ENCODE results near the gene EIF4E3.

Gene EIF4E3

DNA sequence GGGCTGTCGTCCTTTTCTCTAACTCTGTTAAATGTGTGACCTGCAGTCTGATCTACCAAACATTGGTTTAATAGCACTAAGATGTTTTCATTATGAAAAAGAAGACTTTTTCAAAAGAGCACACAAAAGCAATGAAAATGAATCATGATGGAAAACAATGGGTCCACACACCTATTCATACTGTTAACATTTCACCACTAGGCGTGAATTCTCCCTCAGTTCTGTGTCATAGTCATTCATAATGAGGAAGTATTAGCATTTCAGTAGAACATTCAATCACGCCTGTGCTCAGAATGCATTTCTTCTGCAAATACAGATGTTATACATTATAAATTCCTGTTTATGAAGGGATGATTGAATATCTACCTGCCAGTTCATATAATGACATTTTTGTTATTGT, 35.9 kb downstream of the EIF4E3 start:
- DNase-seq, result no peak

DNA sequence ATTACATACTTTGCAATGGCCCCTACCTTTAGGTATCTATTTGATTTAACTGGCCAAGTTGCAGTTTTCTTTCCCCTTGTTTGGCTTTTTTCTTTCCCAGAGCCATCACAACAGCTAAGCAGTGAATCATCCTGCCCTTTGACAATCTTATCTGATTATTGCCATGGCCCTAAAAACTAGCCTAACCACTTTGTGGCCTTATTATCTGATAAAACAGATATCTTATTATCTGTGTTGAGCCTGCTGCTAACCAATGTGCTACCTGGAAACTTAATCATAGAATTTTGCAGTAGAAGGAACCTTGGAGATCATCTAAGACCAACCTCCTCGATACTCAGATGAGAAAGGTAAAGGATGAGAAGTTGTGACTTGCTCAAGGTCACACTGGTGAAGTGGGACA, 37.1 kb downstream of the EIF4E3 start:
- DNase-seq, result no peak

DNA sequence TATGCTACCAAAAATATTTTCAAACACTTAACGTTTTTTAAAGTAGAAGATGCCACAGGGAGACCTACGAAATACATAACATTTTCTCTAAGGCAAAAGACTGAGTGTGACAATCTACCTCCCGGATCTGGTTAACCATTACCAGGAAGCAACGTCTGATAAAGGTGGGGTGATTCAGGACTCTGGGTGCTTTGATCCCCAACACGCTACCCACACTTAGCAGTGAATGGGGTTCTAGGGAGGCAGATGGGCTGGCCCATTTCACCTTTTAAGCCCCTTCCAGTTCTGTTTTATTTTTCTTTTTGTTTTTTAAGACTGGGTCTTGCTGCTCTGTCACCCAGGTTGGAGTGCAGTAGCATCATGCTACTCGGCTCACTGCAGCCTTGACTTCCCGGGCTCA, 39.5 kb downstream of the EIF4E3 start:
- no peak for DNase-seq

DNA sequence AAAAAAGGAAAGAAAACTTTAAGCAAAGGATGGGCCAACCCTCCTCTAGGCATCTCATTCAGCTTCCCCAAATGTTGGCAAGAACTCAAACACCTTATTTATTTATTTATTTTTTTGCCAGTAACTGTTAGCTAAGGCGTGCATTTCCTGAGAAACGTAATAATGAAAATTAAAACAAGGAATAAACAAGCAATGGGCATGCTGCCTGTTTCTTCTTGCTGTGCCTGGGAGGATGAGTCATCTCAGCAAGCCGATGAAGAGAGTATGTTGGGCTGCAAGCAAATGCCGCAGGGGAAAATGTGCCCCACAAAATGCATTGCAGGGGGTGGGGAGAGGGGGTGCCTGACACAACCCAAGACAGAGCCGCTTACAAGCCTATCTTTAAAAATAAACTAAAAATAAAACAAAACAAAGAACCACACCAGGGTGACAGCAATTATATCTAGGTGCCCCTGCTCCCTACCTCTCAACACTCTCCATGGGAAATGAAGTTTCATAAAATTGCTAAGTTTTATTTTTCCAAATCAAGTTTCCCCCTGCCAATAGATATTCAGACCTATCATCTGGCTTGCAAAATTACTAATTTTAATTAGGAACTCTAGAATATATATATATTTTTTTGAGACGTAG, 40.3 kb downstream of the EIF4E3 start:
- DNase-seq, result peak; percentile 83

DNA sequence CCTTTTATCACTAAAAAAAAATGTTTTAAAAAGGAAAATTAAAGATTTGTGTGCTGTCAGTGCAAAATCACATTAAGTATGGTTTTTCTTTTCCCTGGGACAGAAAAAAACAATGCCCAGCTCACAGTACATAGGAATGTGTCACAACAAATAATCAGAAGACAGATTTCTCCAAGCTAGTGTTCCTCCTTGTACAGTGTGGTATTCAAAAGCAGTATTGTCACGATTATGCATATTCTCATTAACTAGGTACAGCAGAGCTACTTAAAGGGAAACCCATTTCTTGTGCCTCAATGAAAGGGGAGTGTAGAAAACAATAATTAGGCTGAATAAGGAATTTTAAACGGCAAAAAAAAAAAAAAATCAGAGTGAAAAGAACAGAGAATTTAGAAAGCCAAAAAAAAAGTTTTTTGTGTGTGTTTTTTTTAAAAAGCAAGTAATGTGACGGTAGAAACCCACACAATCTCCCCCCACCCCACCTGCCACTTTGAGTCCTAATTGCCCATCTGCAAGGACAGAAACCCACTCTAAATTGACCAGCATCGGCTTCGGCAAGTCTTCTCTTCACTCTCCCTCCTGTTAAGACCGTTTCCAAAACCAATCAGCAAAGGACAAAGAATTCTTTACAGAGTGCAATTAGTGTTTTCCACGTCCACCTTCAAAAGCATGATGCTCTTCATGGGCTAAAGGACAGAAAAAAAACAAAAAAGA, 41.0 kb downstream of the EIF4E3 start:
- no peak for DNase-seq

DNA sequence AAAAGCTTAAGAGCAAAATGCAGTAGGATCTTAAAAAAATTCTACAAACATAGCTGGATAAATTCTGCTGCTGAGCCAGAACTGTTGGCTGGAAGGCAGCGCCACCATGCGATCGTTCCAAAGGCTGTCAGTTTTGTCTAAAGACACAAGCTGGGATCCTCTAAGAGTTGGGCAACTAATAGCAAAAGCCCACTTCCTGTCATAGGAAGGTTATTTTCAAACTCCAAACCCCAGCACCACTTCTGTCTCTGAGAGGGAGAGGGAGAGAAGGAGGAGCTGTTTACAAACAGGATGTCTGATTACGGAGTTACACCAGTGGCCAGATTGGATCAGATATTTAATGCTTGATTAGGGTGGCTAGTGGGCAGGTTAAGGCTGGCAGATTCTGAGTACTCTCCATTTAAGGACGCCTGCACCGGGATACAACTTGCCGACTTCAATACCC, 44.0 kb downstream of the EIF4E3 start:
- peak; percentile 78 for DNase-seq

DNA sequence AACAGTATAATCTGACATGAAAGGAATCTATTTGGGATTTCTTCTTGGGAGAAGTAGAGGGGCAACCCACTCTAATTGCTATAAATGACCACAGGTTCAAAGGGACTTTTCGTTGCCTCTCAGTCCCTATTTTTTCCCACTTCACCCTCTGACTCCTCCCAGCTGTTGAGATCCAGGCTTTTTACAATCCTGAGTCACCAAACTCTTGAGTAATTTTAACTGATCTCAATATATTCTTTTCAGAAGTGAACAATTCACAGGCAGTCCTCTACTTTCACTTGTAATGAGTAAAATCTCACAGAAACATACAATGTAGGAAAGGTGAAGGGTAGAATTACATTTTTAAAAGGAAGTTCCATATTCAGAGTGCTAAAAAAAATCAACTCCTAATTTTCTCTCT, 44.6 kb downstream of the EIF4E3 start:
- peak; percentile 46 for DNase-seq

DNA sequence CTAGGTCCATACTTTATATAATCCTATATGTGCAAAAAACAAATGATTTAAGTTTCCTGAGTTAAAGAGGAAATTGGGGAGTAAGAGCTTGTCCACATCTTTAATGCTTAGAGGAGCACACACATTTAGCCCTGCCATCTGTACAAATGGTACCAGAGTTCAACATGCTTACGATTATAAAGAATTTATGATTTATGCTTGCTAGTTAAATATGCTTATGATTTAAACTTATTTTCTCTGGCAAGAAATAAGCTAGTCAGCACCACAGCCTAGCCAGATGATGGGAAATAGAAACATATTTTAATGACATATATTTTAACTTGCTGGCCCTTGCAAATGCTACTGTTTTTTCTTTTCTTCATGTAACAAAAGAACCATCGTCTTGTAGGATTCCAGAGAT, 48.3 kb downstream of the EIF4E3 start:
- DNase-seq, result peak; percentile 51

DNA sequence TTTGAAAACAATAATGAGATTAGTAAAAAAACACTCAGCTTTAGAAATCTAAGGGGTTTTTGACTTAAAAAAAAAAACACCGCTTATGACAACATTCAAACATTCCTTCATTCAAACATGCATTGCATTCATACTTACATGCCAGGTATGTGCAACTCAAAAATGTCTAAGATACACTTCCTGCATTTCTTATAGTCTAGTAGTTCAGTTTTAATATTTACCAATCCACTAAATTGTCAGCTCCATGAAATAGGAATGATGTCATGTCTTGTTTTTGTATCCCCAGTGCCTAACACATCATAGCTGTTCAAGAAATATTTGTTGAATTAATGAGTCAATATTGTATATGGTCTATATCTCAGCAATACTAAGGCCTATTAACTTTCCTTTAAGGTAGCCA, 51.7 kb downstream of the EIF4E3 start:
- DNase-seq, result peak; percentile 77

DNA sequence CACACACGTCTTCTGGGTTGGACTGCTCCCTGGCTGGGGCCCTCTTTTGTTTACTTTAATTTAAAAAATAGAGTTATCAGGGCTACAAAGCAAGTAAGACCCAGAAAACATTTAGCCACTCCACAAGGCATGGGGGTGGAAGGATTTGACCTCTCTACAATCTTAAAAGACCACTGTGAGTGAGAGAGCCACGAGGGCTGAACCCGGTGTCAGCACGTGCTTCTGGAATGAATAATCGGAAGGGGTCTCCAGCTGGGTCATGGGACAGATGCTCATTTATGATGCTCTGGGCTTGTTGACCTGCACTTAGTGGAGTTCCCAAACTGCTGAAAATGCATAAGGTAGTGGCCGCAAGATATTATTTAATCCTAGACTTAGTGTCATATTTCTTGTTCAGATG, 52.4 kb downstream of the EIF4E3 start:
- no peak for DNase-seq

DNA sequence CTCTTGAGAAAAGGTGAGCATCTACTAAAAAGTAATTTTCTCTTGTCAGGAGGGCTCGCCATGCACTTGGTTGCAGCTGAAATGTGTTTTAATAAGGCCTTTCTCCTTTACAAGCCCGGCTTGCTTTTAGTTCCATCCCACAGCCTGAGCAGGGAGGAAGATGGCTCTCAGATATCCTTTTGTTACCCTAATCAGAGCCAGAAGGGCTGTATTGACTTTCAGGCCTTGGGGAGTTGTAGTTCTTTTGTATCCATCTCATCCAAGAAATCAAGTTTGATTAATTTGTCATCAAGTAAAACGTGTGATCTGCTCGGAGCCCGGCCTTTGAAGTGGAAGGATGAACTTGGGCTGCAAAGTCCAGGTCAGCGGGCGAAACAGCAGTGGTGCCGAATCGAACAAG, 52.9 kb downstream of the EIF4E3 start:
- no peak for DNase-seq

DNA sequence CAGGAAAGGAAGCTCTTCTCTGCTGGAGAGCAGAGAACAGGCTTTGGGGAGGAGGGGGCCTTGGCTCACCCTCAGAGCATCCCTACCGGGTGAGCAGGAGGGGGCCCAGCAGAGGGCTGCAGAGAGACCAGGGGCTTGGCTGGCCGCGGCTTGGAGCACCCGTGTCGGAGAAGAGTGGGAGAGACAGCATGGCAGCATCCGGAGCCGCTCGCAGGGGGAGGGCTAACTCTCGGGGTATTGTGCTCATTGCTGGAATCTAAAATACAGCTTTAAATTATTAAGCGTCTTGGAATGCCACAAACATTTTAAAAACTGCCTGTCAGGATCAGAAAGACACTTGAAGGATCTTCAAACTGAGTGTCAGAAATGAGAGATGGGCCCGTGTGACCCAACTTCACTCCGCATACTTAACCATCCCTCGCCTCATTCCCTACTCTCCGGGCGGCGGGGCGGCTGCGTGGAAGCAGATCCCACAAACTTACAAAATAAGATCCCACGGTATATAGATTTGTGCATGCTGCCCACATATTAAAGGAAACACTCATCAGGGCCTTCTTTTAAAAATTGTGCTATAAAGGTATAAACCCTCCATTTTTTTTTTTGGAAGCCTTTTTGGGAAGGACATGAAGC, 53.9 kb downstream of the EIF4E3 start:
- DNase-seq, result peak; percentile 56

DNA sequence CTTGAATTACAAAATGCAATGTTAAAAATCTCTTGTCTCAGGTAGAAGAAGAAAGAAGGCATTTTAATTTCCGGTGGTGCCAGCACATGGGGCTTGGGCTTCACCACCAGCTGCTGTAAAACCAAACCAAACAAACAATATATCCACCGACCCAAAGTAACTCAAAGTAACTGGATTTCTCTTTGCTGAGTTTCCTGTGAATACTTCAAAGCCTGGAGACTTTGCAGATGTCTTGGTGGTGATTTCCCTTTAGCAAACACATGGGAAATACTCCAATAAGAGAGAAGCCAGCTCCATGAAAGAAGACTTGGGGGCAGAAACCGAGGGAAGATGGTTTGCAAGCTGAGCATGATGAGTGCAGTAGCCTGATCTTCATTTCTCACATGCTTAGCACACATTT, 62.6 kb downstream of the EIF4E3 start:
- DNase-seq, result no peak

DNA sequence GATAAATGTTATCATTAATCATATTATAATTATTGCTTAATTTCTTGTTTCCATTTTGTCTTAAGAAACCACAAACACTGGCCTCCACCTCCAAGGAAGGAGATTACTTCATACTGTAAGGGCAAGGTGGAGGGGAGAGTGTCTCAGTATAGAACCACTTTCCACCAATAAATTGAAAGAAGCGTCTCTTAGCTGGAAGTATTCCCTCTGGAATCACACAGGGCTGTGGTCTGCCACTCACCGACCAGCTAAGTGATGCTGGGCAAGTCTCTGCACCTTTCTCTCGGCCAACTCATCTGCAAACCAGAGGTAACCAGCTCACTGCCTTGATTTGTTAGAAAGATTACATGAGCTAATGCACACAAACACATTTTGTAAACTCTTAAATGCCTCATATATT, 63.1 kb downstream of the EIF4E3 start:
- no peak for DNase-seq

DNA sequence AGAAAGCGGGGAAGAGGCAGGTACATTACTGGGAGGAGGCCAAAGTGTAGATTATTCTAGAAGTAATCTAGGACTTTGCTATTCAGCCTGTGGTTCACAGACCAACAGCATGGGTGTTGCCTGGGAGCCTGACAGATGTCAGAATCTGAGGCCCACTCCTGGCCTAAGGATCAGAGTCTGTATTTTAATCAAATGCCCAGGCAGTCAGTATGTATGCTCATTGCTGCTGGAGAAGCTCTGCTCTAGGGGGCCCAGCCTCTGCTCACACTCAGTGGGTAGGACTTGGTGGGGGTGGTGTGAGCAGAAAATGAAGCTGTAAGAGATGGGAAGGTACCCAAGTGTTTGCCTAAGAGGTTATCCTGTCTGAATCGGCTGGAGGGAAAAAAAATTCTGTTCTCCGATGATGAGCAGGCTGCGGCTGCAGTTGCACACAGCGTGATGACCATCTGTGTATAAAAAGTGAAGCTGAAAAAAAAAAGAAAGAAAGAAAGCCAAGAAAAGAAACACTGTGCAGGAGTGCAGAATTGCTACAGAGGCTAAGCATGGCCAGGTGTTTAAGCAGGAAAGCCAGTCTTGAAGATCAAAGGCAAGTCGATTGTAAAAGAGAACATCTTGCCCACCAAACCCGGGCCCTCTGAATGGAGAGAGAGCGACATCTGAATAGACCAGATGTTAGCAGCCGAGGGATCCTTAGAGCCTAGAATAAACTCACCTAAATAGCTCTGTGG, 65.2 kb downstream of the EIF4E3 start:
- DNase-seq, result peak; percentile 71

DNA sequence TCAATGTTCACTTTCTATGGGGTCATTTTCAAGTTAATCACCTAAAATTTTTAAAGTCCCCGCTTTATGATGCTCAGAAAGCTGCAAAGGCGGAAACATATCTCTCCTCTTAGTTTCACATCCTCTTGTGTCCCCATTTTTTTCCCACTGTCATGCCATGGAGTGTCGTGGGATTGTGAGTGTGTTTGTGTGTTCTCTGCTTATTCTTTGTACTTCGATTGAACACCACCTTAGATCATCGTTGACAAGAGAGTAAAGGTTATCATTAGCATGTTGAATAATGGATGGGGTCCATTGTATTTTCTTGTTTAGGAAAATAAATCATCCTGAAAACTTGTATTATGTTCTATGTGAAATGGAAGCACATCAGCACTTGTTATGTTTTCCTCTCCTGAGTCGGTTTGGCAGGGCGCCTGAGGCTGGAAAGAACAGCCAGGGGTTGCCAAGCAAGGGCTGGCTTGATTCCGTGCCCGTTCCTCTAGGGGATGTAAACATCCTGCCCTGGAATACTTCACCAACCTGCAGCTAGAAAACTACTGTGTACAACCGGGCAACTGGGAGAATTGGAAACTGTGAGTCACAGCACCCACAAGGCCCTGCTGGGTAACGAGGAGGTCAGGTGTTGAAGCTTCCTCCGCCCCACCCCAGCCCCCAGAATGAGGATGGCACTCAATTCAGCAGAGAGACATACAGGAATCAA, 67.2 kb downstream of the EIF4E3 start:
- no peak for DNase-seq

DNA sequence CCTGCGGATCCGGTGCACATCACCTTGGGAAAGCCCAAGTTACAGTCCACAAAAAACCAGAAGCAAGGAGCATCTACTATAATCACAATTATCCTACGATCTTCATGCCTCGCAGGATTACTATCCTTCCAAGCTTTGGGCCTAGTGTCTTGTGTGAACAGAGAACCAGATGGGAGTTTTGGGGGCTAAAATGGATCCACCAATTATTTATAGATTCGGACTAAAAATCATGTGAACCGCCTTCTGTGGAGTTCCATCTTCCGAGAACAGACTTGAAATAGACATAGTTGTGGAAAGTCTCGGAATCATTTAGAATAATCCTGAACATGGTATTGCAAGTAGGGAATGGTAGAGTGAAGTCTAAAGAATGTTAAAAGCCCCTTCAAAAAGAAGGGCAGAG, 70.1 kb downstream of the EIF4E3 start:
- DNase-seq, result no peak

DNA sequence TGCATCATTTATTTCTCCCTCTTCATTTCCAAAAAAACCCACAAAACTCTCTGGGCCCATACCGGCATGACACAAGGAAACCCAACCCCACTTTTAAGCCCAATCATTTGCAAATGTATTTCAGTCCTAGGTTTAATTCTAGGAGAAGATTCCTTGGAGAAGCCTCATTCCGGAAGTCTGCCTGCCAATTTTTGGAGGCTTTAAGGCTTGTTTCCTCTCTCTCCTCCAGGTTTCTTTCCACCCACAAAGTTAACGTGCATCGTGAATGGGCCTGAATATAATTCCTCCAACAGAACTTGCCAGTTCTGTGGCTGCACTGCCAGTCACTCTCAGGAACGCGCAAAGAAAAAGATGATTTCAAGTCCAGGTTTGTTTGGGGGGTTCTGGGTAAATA, 71.8 kb downstream of the EIF4E3 start:
- no peak for DNase-seq

DNA sequence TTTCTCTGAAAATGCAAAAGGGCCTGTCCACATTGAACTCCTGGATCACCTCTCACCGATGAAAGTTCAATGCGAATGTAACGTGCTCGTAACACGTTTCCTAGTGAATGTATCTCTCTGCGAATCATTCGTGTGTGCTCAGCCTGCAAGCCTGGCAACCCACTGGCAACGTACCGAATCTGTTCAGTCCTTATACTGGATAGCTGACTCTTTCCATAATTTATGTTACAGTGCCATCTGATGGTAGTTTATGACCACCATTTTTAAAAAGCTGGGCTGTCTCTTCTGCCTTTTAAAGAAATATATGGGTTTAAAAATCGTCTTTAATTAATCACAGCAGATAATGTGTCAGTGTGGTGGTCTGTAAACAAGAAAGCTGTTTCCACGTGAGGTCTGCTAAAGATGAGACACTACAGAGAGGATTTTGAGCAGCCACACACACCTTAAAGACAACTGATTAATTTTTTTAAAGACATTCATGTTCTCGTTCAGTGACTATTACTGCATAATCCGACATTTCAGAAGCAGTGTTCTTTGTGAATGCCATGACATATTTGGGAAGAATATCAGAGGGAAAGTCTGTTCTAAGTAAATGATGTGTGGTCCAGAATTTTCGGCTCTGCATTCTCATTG, 72.3 kb downstream of the EIF4E3 start:
- DNase-seq, result peak; percentile 78

DNA sequence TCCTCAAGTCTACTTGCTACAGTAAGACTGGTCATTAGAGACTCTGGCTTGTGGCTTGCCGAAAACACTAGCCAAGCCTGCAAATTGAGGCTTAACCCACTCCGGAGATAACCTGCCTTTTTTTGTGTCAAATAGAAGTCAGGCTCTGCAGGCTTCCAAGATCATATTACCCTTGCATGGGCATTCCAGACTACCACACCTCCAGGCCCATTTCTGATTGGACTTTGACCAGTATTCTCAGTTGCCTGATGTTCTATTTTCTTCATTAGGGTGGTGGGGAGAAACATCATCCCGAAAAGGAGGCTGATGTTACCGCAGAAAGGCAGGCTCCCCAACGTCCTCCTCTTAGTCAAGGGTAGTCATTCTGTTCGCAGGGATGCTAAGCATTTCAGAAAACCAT, 73.6 kb downstream of the EIF4E3 start:
- DNase-seq, result no peak

DNA sequence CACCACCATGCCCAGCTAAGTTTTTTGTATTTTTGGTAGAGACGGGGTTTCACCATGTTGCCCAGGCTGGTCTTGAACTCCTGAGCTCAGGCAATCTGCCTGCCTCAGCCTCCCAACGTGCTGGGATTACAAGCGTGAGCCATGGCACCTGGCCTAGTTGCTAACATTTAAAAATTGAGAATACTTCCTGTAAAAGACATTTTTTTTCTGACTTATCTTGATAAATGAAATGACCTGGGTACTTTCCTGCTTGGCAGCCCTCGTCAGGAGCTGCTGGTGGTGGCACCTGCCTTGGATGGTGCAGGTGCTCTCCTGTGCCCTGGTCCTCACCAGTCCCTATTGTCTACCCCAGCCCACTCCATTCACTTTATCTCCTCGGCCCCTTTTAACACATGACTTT, 74.8 kb downstream of the EIF4E3 start:
- DNase-seq, result no peak

DNA sequence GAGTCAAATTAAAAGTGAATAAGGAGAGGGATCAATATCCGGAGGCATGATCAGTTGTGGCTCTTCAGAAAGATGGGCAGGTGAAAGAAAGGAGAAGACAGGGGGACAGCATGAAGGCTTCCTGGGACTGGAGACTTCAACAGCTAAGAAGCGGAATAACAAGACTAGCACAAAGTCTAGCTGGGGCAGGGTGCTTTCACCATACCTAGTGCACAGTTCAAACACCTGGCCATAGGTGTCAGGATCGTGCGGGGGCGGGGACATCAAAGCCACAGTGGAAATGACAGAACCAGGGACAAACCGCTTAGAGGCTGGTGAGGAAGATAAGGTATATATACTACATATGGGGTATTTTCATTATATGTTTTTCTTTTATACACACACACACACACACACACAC, 75.4 kb downstream of the EIF4E3 start:
- DNase-seq, result no peak
